ENCODE results near the gene NKAP.
"Not testable (repeated sequence)": the region's sequence is repeated elsewhere in the genome, so short reads cannot be mapped to it uniquely, and the experiment has no call there.

The NKAP gene

GRCh38 chrX:119919835-119920585, 23.5 kb downstream of the NKAP start:
- TF ChIP-seq CTCF (conservative IDR thresholded peaks at IDR 0.05): no peak
- H3K27ac ChIP-seq: no peak overlapping the region

DNA sequence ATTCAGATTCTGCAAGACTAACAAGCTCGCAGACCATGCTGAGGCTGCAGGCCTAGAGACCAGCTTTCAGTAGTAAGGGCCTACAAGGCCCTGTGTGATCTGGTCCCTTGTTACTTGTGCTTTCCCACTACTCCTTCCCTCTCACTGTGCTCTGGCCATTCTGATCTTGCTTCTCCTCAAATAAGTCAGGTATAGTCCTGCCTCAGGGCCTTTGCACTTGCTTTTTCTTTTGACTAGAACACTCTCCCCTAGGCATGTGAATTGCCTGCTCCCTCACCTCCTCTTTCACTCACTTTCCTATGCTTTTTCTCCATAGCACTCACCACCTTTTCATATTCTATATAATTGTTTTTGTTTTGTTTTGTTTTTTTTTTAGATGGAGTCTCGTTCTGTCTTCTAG, 25.7 kb downstream of the NKAP start:
- H3K27ac ChIP-seq: no peak overlapping the region
- no peak for TF ChIP-seq CTCF (conservative IDR thresholded peaks at IDR 0.05)

- TF ChIP-seq CTCF (conservative IDR thresholded peaks at IDR 0.05): no peak
These were observed 27.2 kb downstream of the NKAP start for GRCh38 chrX:119916310-119916709.

DNA sequence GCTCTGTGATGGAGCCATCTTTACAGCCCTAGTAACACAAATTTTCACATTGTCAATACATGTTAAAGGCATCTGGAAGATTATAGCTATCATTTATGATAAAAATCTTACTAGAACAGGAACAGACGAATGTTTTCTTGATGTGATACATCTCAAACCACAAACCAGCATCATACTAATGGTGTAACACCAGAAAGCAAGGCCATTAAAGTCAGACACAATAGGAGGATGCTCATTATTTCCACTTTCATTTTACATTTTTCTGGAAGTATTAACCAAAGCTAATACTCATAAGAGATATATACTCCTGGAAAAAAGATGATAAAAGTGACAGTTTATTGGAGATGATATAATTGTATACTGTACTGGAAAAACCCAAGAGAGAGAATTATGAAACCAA, 42.6 kb downstream of the NKAP start:
- H3K27ac ChIP-seq: no peak overlapping the region
- TF ChIP-seq CTCF (conservative IDR thresholded peaks at IDR 0.05): no peak

More at GRCh38 chrX:119916310-119916709, 27.2 kb downstream of the NKAP start:
- no peak overlapping the region for H3K27ac ChIP-seq

- TF ChIP-seq CTCF (conservative IDR thresholded peaks at IDR 0.05): no peak
- H3K27ac ChIP-seq: no peak overlapping the region
These were observed 44.4 kb downstream of the NKAP start for GRCh38 chrX:119899125-119899524.

GRCh38 chrX:119895843-119896326, 47.7 kb downstream of the NKAP start, which contains the start of gene AKAP14:
Gene AKAP14, plus strand, starts transcription at chrX:119895893. Its CDS starts 7,331 bp downstream, at chrX:119903224.
- TF ChIP-seq CTCF (conservative IDR thresholded peaks at IDR 0.05): no peak
- H3K27ac ChIP-seq: no peak within 1 kb of the TSS

GRCh38 chrX:119891961-119892692, 51.4 kb downstream of the NKAP start:
- H3K27ac ChIP-seq: not testable (repeated sequence)

- H3K27ac ChIP-seq: not testable (repeated sequence)
These were observed 52.9 kb downstream of the NKAP start for GRCh38 chrX:119890626-119891025.

Data from VCaP (cell line).